Keratinocyte (primary cell): Measurements from ENCODE around the gene MAEL.

Source experiments
- EZH2 ChIP-seq: IDR thresholded peaks from one replicate; pipeline ENCODE4 v1.6.1; 2012; ENCODE audit warnings: inconsistent platforms, mild to moderate bottlenecking, low read length, moderate library complexity
- TF ChIP-seq, protein P1 (sequence below), 3 experiments: IDR thresholded peaks in 1 of 3; conservative IDR thresholded peaks in 1 of 3; optimal IDR thresholded peaks in 1 of 3; 2 replicates in 2 of 3; 3 replicates in 1 of 3; pipeline versions ENCODE3 to v1.5.1; 2011; ENCODE audit warnings: low read length in 3 of 3, mild to moderate bottlenecking in 3 of 3, moderate library complexity in 2 of 3, control low read depth in 1 of 3, inconsistent platforms in 1 of 3; ENCODE audit not compliant: insufficient read depth in 2 of 3; ENCODE audit errors: extremely low read depth in 1 of 3

GRCh38 chr1:166972193-166972592 lies 16.9 kb upstream of the MAEL start:
- TF ChIP-seq, protein P1, sequence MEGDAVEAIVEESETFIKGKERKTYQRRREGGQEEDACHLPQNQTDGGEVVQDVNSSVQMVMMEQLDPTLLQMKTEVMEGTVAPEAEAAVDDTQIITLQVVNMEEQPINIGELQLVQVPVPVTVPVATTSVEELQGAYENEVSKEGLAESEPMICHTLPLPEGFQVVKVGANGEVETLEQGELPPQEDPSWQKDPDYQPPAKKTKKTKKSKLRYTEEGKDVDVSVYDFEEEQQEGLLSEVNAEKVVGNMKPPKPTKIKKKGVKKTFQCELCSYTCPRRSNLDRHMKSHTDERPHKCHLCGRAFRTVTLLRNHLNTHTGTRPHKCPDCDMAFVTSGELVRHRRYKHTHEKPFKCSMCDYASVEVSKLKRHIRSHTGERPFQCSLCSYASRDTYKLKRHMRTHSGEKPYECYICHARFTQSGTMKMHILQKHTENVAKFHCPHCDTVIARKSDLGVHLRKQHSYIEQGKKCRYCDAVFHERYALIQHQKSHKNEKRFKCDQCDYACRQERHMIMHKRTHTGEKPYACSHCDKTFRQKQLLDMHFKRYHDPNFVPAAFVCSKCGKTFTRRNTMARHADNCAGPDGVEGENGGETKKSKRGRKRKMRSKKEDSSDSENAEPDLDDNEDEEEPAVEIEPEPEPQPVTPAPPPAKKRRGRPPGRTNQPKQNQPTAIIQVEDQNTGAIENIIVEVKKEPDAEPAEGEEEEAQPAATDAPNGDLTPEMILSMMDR (optimal IDR thresholded peaks at IDR 0.05 in 1 of 3, IDR thresholded peaks at IDR 0.05 in 1 of 3, conservative IDR thresholded peaks at IDR 0.05 in 1 of 3; ENCODE audit: extremely low read depth in 1 of 3, insufficient read depth in 2 of 3, low read length in 3 of 3) = no peak
- TF ChIP-seq EZH2 = no peak
